Body of pancreas (tissue), 4 donors: ENCODE measurements around the gene RELL2.

Source experiments
- POLR2A ChIP-seq, 3 donors: fragments of 450-650 bp; IDR thresholded peaks; one replicate each; pipeline ENCODE4 v1.6.1; 2016; ENCODE audit warnings: antibody characterized with exemption in 3 of 3, mild to moderate bottlenecking in 2 of 3
- TF ChIP-seq, protein P1 (sequence below), 7 experiments: fragments of 450-650 bp in 4 of 7; fragments of 200-600 bp in 3 of 7; sonication (generic) in 3 of 7; IDR thresholded peaks; one replicate each; pipeline ENCODE4 v1.5.1; 2016 to 2019; ENCODE audit warnings: antibody characterized with exemption in 7 of 7

DNA sequence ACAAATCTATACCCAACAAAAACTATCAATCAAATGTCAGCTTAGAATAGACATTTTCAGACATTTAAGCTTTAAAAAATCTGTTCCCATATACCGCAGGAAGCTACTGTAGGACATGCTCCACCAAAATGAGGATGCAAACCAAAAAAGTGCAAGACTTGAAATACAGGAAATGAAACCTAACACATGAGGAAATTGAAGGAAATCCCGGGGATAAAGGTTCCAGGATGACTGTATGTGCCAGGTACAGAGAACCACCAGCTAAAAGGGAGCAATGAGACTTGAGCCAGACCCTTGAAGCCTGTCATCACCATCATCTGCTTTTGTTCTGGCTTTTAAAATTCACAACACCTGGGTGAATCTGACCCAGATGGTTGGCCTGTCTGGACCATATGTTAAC lies 39.4 kb upstream of the RELL2 start:
- TF ChIP-seq, protein P1, sequence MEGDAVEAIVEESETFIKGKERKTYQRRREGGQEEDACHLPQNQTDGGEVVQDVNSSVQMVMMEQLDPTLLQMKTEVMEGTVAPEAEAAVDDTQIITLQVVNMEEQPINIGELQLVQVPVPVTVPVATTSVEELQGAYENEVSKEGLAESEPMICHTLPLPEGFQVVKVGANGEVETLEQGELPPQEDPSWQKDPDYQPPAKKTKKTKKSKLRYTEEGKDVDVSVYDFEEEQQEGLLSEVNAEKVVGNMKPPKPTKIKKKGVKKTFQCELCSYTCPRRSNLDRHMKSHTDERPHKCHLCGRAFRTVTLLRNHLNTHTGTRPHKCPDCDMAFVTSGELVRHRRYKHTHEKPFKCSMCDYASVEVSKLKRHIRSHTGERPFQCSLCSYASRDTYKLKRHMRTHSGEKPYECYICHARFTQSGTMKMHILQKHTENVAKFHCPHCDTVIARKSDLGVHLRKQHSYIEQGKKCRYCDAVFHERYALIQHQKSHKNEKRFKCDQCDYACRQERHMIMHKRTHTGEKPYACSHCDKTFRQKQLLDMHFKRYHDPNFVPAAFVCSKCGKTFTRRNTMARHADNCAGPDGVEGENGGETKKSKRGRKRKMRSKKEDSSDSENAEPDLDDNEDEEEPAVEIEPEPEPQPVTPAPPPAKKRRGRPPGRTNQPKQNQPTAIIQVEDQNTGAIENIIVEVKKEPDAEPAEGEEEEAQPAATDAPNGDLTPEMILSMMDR (IDR thresholded peaks at IDR 0.05) = no peak
- no peak for TF ChIP-seq POLR2A (IDR thresholded peaks at IDR 0.05)
